K562 (cell line): ENCODE results near the gene LAMTOR1. TPM values are rescaled to one million over a fixed set of nuclear protein-coding genes. Genes with fewer than 3 reads are reported as not detected.
"Not testable (repeated sequence)": the region's sequence is repeated elsewhere in the genome, so short reads cannot be mapped to it uniquely, and the experiment has no call there.

Experiments used
- ATAC-seq: fragments of 200-7000 bp; cut with Tn5 transposase; 3 replicates; pipeline ENCODE4 v1.9.1; 2020; ENCODE audit warnings: moderate library complexity
- BruUV-seq: library from RNA; stranded (reverse); fragments of 400-500 nt; replicated peaks from 2 replicates; lab custom pipeline; 2021; lab: Mats Ljungman, UMichigan
- CTCF ChIA-PET: fragments of 300-600 bp; formaldehyde crosslinking; extraction: SDS; loops from one replicate; lab custom pipeline; 2021; ENCODE audit warnings: low intra/inter-chr PET ratio; lab: Yijun Ruan, JAX
- POLR2A ChIA-PET: fragments of 300-600, 350-650 bp; sonication (Branson Sonifier 250); formaldehyde crosslinking; extraction: SDS; loops from one replicate; lab custom pipeline; 2021; ENCODE audit warnings: antibody characterized with exemption, inconsistent platforms; lab: Yijun Ruan, JAX
- DNase-seq, 4 experiments: peaks; one replicate each; pipeline versions ENCODE4 v3.0.0 to v3.0.0-alpha.2; 2011 to 2018; ENCODE audit warnings: low spot score in 3 of 4, mixed read lengths in 3 of 4; ENCODE audit errors: extremely low read depth in 1 of 4
- FAIRE-seq: peaks from 2 replicates; lab custom pipeline; 2011; peaks lifted over from hg19 to GRCh38; lab: Jason Lieb, UNC
- H2AFZ ChIP-seq: 2 replicates; pipeline ENCODE4 v1.6.0; 2011; ENCODE audit warnings: low read depth, low read length, control low read depth, inconsistent platforms
- H3K27ac ChIP-seq: fragments of 200-600 bp; 3 replicates; pipeline ENCODE4 v1.8.0; 2011; ENCODE audit warnings: low read depth, mild to moderate bottlenecking, control low read depth, inconsistent platforms, low read length, moderate library complexity, mixed read lengths; ENCODE audit errors: extremely low read depth
- H3K27me3 ChIP-seq, 2 experiments: fragments of 300-600 bp in 1 of 2; 2 replicates in 1 of 2; 3 replicates in 1 of 2; pipeline versions ENCODE4 v1.6.0 to v1.8.0; 2011; ENCODE audit warnings: inconsistent platforms in 2 of 2, low read length in 2 of 2, mild to moderate bottlenecking in 1 of 2, mixed read lengths in 1 of 2, moderate library complexity in 1 of 2; ENCODE audit not compliant: control insufficient read depth in 2 of 2, insufficient read depth in 2 of 2
- H3K36me3 ChIP-seq: fragments of 300-600 bp; 3 replicates; pipeline ENCODE4 v1.8.0; 2011; ENCODE audit warnings: mild to moderate bottlenecking, low read length, inconsistent platforms; ENCODE audit not compliant: control insufficient read depth, insufficient read depth
- H3K4me1 ChIP-seq, 2 experiments: fragments of 200-600 bp in 1 of 2; replicated peaks in 1 of 2; 2 replicates in 1 of 2; 3 replicates in 1 of 2; pipeline versions ENCODE4 v1.5.1 to v1.8.0; 2011; ENCODE audit warnings: inconsistent platforms in 2 of 2, low read length in 2 of 2, mild to moderate bottlenecking in 1 of 2, mixed read lengths in 1 of 2, moderate library complexity in 1 of 2; ENCODE audit not compliant: control insufficient read depth in 2 of 2, insufficient read depth in 2 of 2
- H3K4me2 ChIP-seq: 2 replicates; pipeline ENCODE4 v1.6.1; 2011; ENCODE audit warnings: low read length, control low read depth, inconsistent platforms, mixed read lengths; ENCODE audit not compliant: insufficient read depth
- H3K4me3 ChIP-seq: fragments of 200-600 bp; sonication (generic), shearing (Covaris generic); 2 replicates; pipeline ENCODE4 v1.5.1; 2016; ENCODE audit warnings: control low read depth, inconsistent platforms
- H3K79me2 ChIP-seq: fragments of 200-600 bp; 3 replicates; pipeline ENCODE4 v1.8.0; 2011; ENCODE audit warnings: low read length, inconsistent platforms; ENCODE audit not compliant: control insufficient read depth, insufficient read depth
- H3K9ac ChIP-seq, 2 experiments: 2 replicates each; pipeline versions ENCODE4 v1.6.0 to v1.6.1; 2011; ENCODE audit warnings: low read depth in 2 of 2, low read length in 2 of 2, control low read depth in 1 of 2, inconsistent platforms in 1 of 2, mild to moderate bottlenecking in 1 of 2, mixed read lengths in 1 of 2; ENCODE audit not compliant: insufficient read depth in 1 of 2
- H3K9me1 ChIP-seq: one replicate; pipeline ENCODE4 v1.6.0; 2011; ENCODE audit warnings: inconsistent platforms, mild to moderate bottlenecking, low read length, moderate library complexity; ENCODE audit not compliant: control insufficient read depth, insufficient read depth
- H3K9me3 ChIP-seq: replicated peaks from 2 replicates; pipeline ENCODE4 v1.5.1; 2011; ENCODE audit warnings: low read depth, low read length, inconsistent platforms; ENCODE audit not compliant: control insufficient read depth, insufficient read depth
- H4K20me1 ChIP-seq: replicated peaks from 2 replicates; pipeline ENCODE4 v1.6.1; 2011; ENCODE audit warnings: low read length, inconsistent platforms, mixed read lengths; ENCODE audit not compliant: control insufficient read depth, insufficient read depth
- PCBP2 ChIP-seq: fragments of 200-400 bp; formaldehyde crosslinking; IDR thresholded peaks from 2 replicates; pipeline ENCODE4 v1.6.1; 2018; ENCODE audit warnings: low read length, low read depth, mild to moderate bottlenecking, moderate library complexity; ENCODE audit not compliant: poor library complexity, severe bottlenecking
- PHF21A ChIP-seq: fragments of 450-650 bp; IDR thresholded peaks from 2 replicates; pipeline ENCODE4 v1.6.1; 2017; ENCODE audit warnings: low read depth, borderline replicate concordance
- RREB1 ChIP-seq: fragments of 250-450 bp; sonication (Bioruptor Pico); IDR thresholded peaks from 2 replicates; pipeline ENCODE4 v1.4.0; 2020
- SAFB2 ChIP-seq: fragments of 200-400 bp; formaldehyde crosslinking; IDR thresholded peaks from 2 replicates; pipeline ENCODE4 v1.6.1; 2018; ENCODE audit warnings: borderline replicate concordance, low read length, low read depth, moderate library complexity; ENCODE audit not compliant: severe bottlenecking
- ZNF444 ChIP-seq: fragments of 250-450 bp; sonication (Bioruptor Pico); IDR thresholded peaks from 2 replicates; pipeline ENCODE4 v1.4.0; 2020; ENCODE audit warnings: mild to moderate bottlenecking, moderate library complexity
- WGBS: fragments of 100-300 bp; shearing (Covaris generic); methylation state at CpG from one replicate; pipeline ENCODE4 v1.1.6; 2016; ENCODE audit warnings: low coverage, mixed read lengths; ENCODE audit not compliant: insufficient coverage; ENCODE audit errors: missing lambda C conversion rate; 5-methylcytosine and 5-hydroxymethylcytosine counted together
- in situ Hi-C: fragments of 300-500 bp; cut with MboI; formaldehyde crosslinking; loops from 4 replicates; pipeline ENCODE4 v1.15.0; 2018; ENCODE audit warnings: inconsistent platforms, mixed read lengths
- intact Hi-C: fragments of 100-400 bp; cut with micrococcal nuclease; formaldehyde crosslinking; loops from 2 replicates; pipeline ENCODE4 v1.14.2; 2022
- polyA plus RNA-seq, 8 experiments: library from polyadenylated mRNA; depleted of rRNA in 4 of 8; stranded (reverse) in 5 of 8; unstranded in 3 of 8; fragments of >200 nt; fragmentation: Nextera tagmentation in 2 of 8; fragmentation: Illumina TruSeq in 1 of 8; extraction: Ambion mirVana in 2 of 8; extraction: Trizol in 1 of 8; gene quantifications; 2 replicates each; pipeline versions ENCODE4 v1.2.1 to v1.2.3, GENCODE V29; 2011 to 2014; ENCODE audit warnings: inconsistent platforms in 1 of 8, missing spikeins in 1 of 8
- total RNA-seq, 7 experiments: library from RNA; depleted of rRNA in 6 of 7; stranded (reverse); fragments of >200 nt in 6 of 7; fragmentation: Illumina TruSeq in 2 of 7; extraction: Trizol in 2 of 7; gene quantifications; 2 replicates each; pipeline versions ENCODE4 v1.2.1 to v1.2.3, GENCODE V29; 2011 to 2021; ENCODE audit warnings: low replicate concordance in 1 of 7

The LAMTOR1 gene
- total and polyA plus RNA-seq, 9 of the 15 experiments (the other 6 are each of a cell fraction or from before 2014, with no cell fraction given) = 62.6 to 104 (median 85.3) TPM

- TF ChIP-seq RREB1 (CRISPR knock-in tag) = no peak
- TF ChIP-seq PCBP2 = no peak
- TF ChIP-seq ZNF444 (CRISPR knock-in tag) = no peak
- TF ChIP-seq PHF21A = no peak
- no peak for TF ChIP-seq SAFB2
Measured at GRCh38 chr11:72144807-72145565, 41.9 kb upstream of the LAMTOR1 start (continued).

- 83% methylated on average over 1 of the region's 1 CpG for WGBS
- in situ Hi-C loops, H3K4me2 ChIP-seq, ATAC-seq, intact Hi-C loops, CTCF ChIA-PET, POLR2A ChIA-PET, H3K4me1 ChIP-seq, H3K27me3 ChIP-seq, BruUV-seq, H3K36me3 ChIP-seq, H3K79me2 ChIP-seq, H2AFZ ChIP-seq, H3K9me3 ChIP-seq, DNase-seq, H3K27ac ChIP-seq, H3K4me3 ChIP-seq, H3K9me1 ChIP-seq, H4K20me1 ChIP-seq, H3K9ac ChIP-seq: not testable (repeated sequence)
- FAIRE-seq = peak; percentile 65
Measured at GRCh38 chr11:72142543-72142942, 39.4 kb upstream of the LAMTOR1 start.

DNA sequence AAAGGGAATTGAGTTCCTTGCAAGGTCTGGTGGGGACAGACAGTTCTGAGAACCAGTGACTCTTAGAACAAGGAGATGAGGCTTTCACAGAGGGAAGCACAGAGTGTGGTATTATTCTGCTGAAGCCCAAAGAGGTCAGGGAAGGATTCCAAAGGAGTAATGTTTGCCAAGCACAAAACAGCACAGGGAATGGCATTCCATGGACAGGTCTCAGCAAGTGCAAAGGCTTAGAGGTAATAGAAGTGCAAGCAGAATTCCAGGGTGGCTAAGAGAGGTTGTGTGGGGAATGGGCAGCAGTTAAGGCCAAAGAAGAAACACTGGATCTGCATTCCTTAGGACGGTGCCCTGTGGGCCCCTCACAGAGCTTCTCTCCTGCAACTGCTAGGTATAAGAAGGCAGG lies 39.0 kb upstream of the LAMTOR1 start:
- H3K4me2 ChIP-seq, H3K36me3 ChIP-seq, H2AFZ ChIP-seq, H3K9ac ChIP-seq, H3K9me3 ChIP-seq, H3K4me1 ChIP-seq, in situ Hi-C loops, CTCF ChIA-PET, H3K27ac ChIP-seq, H3K9me1 ChIP-seq, DNase-seq, BruUV-seq, H3K27me3 ChIP-seq, intact Hi-C loops, ATAC-seq, H3K4me3 ChIP-seq, H3K79me2 ChIP-seq, H4K20me1 ChIP-seq: not testable (repeated sequence)
- no CpG with 5 or more reads among the region's 1 CpG for WGBS
- POLR2A ChIA-PET = interaction anchor here (0.6 kb wide), 1 partner anchor 108 kb away, joined by 6 read pairs; no protein-coding TSS in a partner anchor
- peak; percentile 35 for FAIRE-seq
